Stimulated activated CD4-positive, alpha-beta T cell treated with anti-CD3 and anti-CD28 coated beads, Interleukin-1b, Interleukin-23, amount 100 ng/mL, for 24 hours (primary cell): Measurements from ENCODE around the gene KLRC1.
"Not testable (repeated sequence)": the region's sequence is repeated elsewhere in the genome, so short reads cannot be mapped to it uniquely, and the experiment has no call there.

Experiments
- DNase-seq, 4 experiments: peaks; one replicate each; pipeline ENCODE4 v3.0.0-alpha.2; 2020; ENCODE audit warnings: low read depth in 4 of 4, low spot score in 1 of 4

Gene KLRC1

DNA sequence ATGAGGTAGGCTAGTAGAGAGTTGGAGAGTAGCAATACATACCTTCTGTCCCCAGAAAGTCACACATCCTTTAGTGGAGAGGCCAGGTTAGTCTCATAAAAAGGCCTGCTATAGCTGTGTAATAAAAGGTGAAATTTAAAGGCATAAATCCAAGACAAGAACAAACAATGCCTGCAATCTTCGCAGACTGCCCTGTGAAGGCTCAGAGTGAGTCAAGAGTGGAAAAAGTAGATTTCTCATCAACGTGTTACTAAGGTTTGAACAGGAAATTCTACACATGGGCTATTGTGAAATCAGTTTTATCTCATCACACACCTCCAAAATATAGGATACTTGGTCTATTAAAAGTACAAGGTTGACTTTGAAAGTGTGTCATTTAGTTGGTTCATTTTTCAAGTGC is at the start of gene KLRC1:
TSS of gene KLRC1 (minus strand) at position 222 of the 400 bp plus-strand sequence. CDS start 2,221 bp downstream, outside the sequence.
- DNase-seq = no peak

DNA sequence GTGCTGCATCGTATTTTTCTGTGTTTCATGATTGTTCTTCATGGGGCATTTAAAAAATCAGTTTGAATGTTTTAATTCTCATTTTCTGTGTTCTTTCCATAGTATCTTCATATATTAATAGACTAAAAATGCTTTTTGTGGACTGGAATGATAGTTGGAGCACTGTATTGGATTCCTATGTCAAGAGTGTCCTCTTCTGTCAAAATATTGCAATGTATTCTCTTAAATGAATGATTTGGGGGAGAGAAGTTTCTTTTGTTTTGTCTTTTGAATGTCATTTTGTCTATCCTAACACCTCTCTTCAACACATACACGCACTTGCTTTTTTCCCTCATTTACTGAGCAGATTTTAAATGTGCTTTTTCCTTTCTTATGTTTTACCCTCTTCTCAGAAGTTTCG is 47.9 kb upstream of the KLRC1 start:
- DNase-seq = no peak

DNA sequence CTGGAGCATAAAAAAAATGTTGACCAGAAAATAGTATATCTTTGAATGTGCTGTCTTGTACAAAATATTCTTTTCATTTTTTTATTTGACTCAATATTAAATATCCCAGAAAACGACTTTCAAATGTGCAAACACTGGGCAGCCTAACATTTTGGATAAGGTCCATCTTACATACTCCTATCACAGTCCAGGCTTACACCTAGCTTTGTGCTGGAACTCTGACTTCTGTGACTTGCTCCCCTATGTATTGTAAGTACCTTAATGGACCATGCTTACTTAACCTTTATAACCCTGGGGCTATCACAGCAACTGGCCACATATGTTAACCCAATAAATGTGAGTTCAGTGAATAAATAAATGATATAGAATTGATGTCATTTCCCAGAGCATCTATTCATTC is 44.9 kb upstream of the KLRC1 start:
- no peak for DNase-seq

DNA sequence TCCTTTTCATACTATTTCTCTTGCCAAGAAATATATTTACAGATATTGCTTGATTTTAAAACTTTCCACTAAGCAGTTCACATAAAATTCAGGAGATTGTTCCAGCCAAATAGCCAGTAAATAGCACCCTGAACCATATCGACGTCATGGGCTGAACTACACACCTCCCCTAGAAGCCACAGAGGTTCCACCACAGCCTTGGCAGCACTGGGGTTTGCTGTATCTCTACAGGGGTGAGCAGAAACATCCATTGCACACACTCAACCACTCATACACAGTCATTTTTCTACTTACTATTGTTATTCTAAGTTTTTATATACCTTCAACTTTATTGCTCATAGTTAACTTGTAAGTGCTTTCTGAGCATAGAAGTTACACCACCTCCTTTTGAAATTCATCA is 44.4 kb upstream of the KLRC1 start:
- no peak for DNase-seq

DNA sequence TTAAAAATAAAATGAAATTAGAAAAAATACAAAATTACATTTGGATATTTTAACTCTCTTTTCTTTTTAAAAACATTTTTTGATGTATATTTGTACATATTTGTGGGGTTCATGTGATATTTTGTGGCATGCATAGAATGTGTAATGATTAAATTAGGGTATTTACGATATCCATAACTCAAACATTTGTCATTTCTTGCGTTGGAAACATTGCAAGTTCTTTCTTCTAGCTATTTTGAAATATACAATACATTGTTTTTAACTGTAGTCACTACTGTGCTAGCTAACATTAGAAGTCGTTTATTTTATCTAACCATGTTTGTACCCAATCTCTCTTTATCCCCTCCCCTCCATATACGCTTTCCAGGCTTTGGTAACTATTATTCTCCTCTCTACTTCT is 38.6 kb upstream of the KLRC1 start:
- no peak for DNase-seq

DNA sequence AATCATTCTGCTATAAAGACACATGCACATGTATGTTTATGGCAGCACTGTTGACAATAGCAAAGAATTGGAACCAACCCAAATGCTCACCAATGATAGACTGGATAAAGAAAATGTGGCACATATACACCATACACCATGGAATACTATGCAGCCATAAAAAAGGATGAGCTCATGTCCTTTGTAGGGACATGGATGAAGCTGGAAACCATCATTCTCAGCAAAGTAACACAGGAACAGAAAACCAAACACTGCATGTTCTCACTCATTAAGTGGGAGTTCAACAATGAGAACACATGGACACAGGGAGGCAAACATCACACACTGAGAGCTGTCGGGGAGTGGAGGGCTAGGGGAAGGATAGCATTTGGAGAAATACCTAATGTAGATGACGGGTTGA is 34.2 kb upstream of the KLRC1 start:
- not testable (repeated sequence) for DNase-seq

DNA sequence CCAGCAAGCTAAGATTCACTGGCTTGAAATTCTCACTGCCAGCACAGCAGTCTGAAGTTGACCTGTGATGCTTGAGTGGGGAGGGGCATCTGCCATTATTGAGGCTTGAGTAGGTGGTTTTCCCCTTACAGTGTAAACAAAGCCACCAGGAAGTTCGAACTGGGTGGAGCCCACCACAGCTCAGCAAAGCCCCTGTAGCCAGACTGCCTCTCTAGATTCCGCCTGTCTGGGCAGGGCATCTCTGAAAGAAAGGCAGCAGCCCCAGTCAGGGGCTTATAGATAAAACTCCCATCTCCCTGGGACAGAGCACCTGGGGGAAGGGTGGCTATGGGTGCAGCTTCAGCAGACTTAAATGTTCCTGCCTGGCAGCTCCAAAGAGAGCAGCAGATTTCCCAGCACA is 28.7 kb upstream of the KLRC1 start:
- not testable (repeated sequence) for DNase-seq

DNA sequence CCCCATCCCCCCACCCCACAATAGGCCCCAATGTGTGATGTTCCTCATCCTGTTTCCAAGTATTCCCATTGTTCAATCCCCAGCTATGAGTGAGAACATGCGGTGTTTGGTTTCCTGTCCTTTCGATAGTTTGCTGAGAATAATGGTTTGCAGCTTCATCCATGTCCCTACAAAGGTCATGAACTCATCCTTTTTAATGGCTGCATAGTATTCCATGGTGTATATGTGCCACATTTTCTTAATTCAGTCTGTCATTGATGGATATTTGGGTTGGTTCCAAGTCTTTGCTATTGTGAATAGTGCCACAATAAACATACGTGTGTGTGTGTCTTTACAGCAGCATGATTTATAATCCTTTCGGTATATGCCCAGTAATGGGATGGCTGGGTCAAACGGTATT is 19.6 kb upstream of the KLRC1 start:
- DNase-seq = not testable (repeated sequence)

DNA sequence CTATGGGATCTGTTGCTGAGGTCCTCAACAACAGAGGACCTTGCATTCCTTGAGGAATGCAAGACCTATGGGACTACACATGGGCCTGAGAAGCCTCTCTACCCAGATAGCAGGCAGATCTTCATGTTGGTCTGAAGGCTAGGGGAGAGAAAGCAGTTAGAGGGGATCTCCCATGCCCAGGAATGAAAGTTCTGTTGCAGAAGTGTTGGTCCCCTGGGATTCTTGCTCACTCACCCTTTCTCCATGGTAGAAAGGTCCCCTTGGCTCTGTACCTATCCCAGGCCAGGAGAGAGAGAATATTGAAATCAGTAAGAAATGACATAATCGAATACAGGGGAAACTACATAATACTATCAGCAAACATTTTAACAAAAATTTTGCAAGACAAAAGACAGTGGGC is 16.5 kb upstream of the KLRC1 start:
- no peak for DNase-seq

DNA sequence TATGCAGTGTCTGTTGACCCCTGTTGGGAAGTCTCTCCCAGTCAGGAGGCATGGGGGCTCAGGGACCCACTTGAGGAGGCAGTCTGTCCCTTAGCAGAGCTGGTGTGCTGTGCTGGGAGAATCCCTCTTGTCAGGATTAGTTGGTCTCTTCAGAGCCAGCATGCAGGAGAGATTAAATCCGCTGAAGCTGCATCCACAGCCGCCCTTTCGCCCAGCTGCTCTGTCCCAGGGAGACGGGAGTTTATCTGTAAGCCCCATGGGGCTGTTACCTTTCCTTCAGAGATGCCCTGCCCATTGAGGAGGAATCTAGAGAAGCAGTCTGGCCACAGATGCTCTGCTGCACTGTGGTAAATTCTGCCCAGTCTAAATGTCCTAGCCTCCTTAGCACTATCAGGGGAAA is 13.1 kb upstream of the KLRC1 start:
- no peak for DNase-seq

DNA sequence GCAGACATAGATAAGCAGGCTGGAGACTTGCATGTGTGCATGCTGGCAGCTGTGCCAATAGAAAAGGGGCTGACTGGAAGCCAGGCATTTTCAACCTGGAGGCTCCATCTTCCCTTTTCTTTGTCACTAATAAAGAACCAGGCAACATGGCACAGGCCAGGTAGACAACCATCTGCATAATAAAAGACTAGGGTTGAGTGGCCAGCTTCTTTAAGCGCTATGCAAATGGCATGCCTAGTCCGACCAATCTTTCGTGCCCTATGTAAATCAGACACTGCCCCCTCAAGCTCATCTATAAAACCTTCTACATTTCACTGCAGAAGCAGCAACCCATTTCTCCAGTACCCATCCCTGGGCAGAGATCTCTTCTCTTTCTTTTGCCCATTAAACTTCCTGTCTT is 4.6 kb upstream of the KLRC1 start:
- no peak for DNase-seq

DNA sequence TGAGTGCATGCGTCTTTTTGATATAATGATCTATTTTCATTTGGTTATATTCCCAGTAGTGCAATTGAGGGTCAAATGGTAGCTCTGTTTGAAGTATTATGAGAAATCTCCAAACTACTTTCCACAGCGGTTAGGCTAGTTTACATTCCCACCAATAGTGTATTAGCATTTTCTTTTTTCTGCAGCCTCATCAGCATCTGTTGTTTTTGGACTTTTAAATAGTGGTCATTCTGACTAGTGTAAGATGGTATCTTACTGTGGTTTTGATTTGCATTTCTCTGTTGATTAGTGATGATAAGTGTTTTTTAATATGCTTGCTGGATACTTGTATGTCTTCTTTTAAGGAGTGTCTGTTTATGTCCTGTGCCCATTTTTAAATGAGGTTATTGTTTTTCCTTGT is 3.7 kb upstream of the KLRC1 start:
- no peak for DNase-seq

DNA sequence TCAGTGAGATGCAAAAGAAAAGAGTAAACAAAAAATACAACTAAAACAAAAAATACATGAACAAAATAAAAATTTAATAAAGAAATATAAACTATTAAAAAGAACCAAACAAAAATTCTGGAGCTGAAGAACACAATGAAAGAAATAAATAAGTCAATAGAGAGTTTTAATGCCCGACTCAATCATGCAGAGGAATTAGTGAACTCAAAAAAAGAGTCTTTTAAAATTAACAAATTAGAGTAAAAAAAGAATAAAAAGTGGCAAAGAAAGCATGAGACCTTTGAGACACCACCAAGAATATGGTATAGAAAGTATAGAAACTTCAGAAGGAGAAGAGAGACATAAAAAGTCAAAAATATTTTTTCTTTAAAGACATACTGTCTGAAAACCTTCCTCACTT is 2.6 kb upstream of the KLRC1 start:
- no peak for DNase-seq

DNA sequence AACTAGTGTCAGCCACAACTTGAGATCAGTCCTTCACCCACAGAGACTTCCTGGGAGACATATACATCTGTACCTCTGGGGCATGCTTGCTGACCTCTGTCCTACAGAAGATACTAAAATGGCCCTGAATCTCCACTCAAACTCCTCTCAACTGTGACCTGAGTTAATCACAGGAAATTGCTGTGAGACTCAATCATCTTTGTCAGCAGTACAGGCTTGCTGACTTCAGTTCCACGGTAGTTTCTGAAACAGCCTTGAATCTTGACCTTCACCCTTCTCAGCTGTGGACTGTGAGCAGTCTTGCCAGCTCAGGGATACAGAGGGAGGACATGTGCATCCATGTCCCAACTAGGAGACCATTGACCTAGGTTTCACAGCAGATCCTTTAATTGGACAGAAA is 1.4 kb upstream of the KLRC1 start:
- no peak for DNase-seq

DNA sequence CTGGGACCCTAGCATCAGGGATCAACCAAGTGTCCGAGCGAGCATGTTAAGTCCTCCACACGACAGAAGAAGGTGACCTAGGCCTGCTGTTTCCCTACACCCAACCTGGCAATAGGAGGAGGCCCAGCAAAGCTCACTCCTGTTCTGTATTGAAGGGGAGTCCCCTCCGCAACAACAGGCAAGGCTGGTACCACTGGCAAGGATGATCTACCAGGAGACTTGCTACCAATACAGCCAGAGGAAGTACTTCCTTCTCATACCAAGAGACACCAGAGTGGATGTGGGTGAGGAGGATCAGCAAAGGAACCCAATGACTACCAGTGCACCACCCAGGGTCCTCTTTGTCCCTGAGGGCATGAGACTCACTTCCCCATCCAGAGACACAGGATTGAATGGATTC is 4.9 kb downstream of the KLRC1 start:
- no peak for DNase-seq

DNA sequence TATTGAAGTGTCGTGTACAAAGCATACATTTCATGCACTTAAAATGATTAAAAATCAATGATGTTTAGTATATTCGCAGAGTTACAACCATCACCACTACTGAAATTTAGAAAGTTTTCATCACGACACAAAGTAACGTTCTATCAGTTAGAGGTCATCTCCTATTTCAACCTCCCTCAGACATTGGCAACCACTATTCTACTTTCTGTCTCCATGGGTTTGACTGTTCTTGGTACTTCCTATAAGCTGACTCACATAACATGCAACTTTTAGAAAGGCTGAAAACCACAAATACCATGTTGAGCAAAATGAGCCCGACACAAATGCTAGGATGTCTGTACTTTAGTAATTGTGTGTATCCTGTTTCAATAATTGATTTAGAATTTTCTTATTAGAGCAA is 7.1 kb downstream of the KLRC1 start:
- DNase-seq = not testable (repeated sequence)

DNA sequence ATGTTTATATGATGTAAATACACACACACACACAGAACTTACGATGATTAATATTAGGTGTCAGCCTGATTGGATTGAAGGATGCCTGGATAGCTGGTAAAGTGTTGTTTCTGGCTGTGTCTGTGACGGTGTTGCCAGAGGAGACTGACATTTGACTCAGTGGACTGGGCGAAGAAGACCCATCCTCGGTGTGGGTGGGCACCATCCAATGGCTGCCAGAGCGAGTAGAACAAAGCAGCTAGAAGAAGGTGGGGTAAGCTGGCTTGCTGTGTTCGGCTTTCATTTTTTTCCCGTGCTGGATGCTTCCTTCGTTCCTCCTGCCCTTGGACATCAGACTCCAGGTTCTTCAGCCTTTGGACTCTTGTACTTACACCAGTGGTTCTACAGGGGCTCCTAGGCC is 12.0 kb downstream of the KLRC1 start:
- not testable (repeated sequence) for DNase-seq

DNA sequence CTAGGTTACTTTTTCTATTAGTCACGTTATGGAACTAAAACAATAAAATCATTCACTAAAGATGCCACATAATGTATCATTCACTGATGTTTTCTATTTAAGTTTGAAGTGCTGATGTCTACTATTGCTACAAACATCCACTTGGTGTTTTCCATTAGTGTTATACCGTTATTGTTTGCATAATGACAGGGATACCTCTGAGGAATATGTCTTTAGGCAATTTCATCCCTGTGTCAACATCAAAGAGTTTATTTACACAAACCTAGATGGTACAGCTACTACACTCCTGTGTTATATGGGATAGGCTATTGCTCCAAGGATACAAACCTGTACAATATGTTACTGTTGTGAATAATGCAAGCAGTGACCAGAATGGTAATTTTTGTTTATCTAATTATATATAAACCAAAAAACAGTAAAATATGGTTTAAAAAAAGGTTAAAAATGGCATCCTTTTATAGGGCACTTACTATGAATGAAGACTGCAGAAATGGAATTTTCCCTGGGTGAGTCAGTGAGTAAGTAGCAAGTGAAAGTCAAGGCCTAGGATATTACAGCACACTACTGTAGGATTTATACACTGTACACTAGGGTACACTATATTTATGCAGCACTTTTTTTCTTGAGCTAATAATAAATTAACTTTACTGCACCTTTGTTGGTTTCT is 13.4 kb downstream of the KLRC1 start:
- not testable (repeated sequence) for DNase-seq

DNA sequence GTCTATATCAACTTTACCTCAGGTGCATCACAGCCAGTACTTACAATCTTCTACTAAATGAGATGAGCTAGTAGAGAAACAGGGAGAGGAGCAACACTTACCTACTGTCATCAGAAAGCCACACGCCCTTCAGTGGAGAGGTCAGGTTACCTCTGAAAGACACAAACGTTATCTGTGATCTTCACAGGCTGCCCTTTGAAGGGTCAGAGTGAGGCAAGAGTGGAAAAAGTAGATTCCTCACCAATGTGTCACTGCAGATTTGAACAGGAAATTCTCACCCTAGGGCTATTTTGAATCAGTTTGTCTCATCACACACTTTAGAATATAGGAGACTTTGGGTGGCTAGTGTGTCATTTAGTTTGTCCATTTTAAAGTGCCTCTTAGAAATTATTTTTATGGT is 15.6 kb downstream of the KLRC1 start:
- not testable (repeated sequence) for DNase-seq

DNA sequence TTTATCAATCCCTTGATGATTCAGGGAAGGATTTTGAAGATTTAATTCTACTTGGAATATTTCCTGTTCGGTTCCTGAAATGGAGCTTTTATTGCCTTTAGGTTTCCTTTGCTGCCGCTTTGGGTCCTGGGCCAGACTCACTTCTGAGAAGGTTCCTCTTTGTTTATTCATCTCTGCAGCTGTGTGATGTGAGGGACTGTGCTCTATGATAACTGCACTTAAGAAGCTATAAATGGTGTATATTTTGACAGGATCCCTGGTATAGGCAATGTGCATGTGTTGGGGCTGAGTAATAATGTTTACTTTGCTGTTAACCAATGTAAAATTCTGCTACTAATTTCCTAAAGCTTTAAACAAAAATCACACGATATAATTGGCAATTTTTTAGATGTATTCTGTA is 17.4 kb downstream of the KLRC1 start, which contains the start of gene KLRC2:
TSS of gene KLRC2 (minus strand) at position 195 of the 400 bp plus-strand sequence. CDS start at position 171, 24 bp downstream.
- DNase-seq = not testable (repeated sequence)

DNA sequence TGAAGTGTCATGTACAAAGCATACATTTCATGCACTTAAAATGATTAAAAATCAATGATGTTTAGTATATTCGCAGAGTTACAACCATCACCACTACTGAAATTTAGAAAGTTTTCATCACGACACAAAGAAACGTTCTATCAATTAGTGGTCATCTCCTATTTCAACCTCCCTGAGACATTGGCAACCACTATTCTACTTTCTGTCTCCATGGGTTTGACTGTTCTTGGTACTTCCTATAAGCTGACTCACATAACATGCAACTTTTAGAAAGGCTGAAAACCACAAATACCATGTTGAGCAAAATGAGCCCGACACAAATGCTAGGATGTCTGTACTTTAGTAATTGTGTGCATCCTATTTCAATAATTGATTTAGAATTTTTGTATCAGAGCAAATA is 22.6 kb downstream of the KLRC1 start:
- not testable (repeated sequence) for DNase-seq

DNA sequence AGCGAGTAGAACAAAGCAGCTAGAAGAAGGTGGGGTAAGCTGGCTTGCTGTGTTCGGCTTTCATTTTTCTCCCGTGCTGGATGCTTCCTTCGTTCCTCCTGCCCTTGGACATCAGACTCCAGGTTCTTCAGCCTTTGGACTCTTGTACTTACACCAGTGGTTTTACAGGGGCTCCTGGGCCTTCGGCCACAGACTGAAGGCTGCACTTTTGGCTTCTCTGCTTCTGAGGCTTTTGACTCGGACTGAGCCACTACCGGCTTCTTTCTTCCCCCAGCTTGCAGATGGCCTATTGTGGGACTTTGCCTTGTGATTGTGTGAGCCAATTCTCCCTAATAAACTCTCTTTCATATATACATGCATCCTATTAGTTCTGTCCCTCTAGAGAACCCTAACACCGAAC is 27.2 kb downstream of the KLRC1 start:
- not testable (repeated sequence) for DNase-seq

DNA sequence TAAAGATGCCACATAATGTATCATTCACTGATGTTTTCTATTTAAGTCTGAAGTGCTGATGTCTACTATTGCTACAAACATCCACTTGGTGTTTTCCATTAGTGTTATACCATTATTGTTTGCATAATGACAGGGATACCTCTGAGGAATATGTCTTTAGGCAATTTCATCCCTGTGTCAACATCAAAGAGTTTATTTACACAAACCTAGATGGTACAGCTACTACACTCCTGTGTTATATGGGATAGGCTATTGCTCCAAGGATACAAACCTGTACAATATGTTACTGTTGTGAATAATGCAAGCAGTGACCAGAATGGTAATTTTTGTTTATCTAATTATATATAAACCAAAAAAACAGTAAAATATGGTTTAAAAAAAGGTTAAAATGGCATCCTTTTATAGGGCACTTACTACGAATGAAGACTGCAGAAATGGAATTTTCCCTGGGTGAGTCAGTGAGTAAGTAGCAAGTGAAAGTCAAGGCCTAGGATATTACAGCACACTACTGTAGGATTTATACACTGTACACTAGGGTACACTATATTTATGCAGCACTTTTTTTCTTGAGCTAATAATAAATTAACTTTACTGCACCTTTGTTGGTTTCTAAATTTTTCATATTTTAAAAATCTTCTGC is 28.8 kb downstream of the KLRC1 start:
- DNase-seq = not testable (repeated sequence)
